H1 (cell line): ENCODE measurements around the gene CYSRT1. TPM values are rescaled to one million over a fixed set of nuclear protein-coding genes. Genes with fewer than 3 reads are reported as not detected.

Experiments
- CTCF ChIA-PET: fragments of 300-600 bp; sonication (Branson Sonifier 250); formaldehyde crosslinking; loops from one replicate; lab custom pipeline; 2021; ENCODE audit not compliant: partially characterized antibody; lab: Charles Lee
- POLR2A ChIA-PET: fragments of 300-600 bp; sonication (Branson Sonifier 250); formaldehyde crosslinking; loops from one replicate; lab custom pipeline; 2021; ENCODE audit warnings: inconsistent platforms; ENCODE audit not compliant: partially characterized antibody; lab: Charles Lee
- DNase-seq, 2 experiments: peaks; one replicate each; pipeline versions ENCODE4 v3.0.0 to v3.0.0-alpha.2; 2010 to 2022; ENCODE audit warnings: low spot score in 2 of 2, low read depth in 1 of 2, mixed read lengths in 1 of 2
- FAIRE-seq: peaks from 2 replicates; lab custom pipeline; 2011; peaks lifted over from hg19 to GRCh38; lab: Jason Lieb, UNC
- H2AFZ ChIP-seq: 2 replicates; pipeline ENCODE4 v1.8.1; 2012; ENCODE audit warnings: low read length, inconsistent platforms
- H2AK5ac ChIP-seq: 2 replicates; pipeline ENCODE4 v1.6.1; 2013; ENCODE audit warnings: low read depth, low read length
- H2BK120ac ChIP-seq: replicated peaks from 2 replicates; pipeline ENCODE3; 2013; ENCODE audit warnings: low read depth, low read length, inconsistent platforms
- H2BK12ac ChIP-seq: 2 replicates; pipeline ENCODE4 v1.6.1; 2013; ENCODE audit warnings: low read depth, low read length
- H2BK15ac ChIP-seq: 2 replicates; pipeline ENCODE4 v1.6.1; 2013; ENCODE audit warnings: low read length
- H2BK20ac ChIP-seq: 2 replicates; pipeline ENCODE4 v1.6.1; 2013; ENCODE audit warnings: low read length
- H2BK5ac ChIP-seq: 2 replicates; pipeline ENCODE4 v1.6.1; 2013; ENCODE audit warnings: low read depth, low read length
- H3K14ac ChIP-seq: 2 replicates; pipeline ENCODE4 v1.6.1; 2013; ENCODE audit warnings: inconsistent platforms; ENCODE audit not compliant: insufficient read length
- H3K18ac ChIP-seq: 2 replicates; pipeline ENCODE4 v1.6.1; 2013; ENCODE audit warnings: low read length; ENCODE audit errors: extremely low read depth
- H3K23ac ChIP-seq: 2 replicates; pipeline ENCODE4 v1.6.1; 2013; ENCODE audit warnings: inconsistent platforms; ENCODE audit not compliant: insufficient read length
- H3K23me2 ChIP-seq: 2 replicates; pipeline ENCODE4 v1.6.1; 2013; ENCODE audit warnings: low read depth, low read length
- H3K27ac ChIP-seq: 2 replicates; pipeline ENCODE4 v1.6.1; 2011; ENCODE audit warnings: low read depth, low read length, inconsistent platforms
- H3K27me3 ChIP-seq, 4 experiments: replicated peaks in 1 of 4; 1 replicate in 1 of 4; 2 replicates in 3 of 4; pipeline versions ENCODE4 v1.6.1 to v1.8.1; 2011 to 2013; ENCODE audit warnings: low read length in 3 of 4, mild to moderate bottlenecking in 3 of 4, inconsistent platforms in 2 of 4, mixed read lengths in 2 of 4, moderate library complexity in 1 of 4; ENCODE audit not compliant: control insufficient read depth in 3 of 4, insufficient read depth in 3 of 4; ENCODE audit errors: extremely low read depth in 1 of 4
- H3K36me3 ChIP-seq, 4 experiments: 2 replicates each; pipeline versions ENCODE4 v1.6.1 to v1.8.1; 2011 to 2013; ENCODE audit warnings: mild to moderate bottlenecking in 4 of 4, low read length in 3 of 4, moderate library complexity in 2 of 4, control low read depth in 1 of 4, inconsistent platforms in 1 of 4; ENCODE audit not compliant: insufficient read depth in 4 of 4, control insufficient read depth in 2 of 4
- H3K4ac ChIP-seq: replicated peaks from 2 replicates; pipeline ENCODE3; 2013; ENCODE audit warnings: low read length, low read depth, mixed read lengths, inconsistent platforms; ENCODE audit not compliant: insufficient read length
- H3K4me1 ChIP-seq, 4 experiments: replicated peaks in 1 of 4; 1 replicate in 1 of 4; 2 replicates in 3 of 4; pipeline versions ENCODE4 v1.6.1 to v1.8.1; 2011 to 2013; ENCODE audit warnings: low read length in 3 of 4, inconsistent platforms in 2 of 4, mixed read lengths in 1 of 4; ENCODE audit not compliant: insufficient read depth in 4 of 4, control insufficient read depth in 3 of 4
- H3K4me2 ChIP-seq, 2 experiments: 2 replicates each; pipeline versions ENCODE4 v1.6.1 to v1.8.1; 2011 to 2013; ENCODE audit warnings: low read depth in 2 of 2, low read length in 2 of 2, control low read depth in 1 of 2, inconsistent platforms in 1 of 2, mild to moderate bottlenecking in 1 of 2; ENCODE audit not compliant: insufficient read depth in 1 of 2
- H3K4me3 ChIP-seq, 4 experiments: fragments of 200-600, 300-600 bp in 1 of 4; sonication (generic), shearing (Covaris generic), sonication (Bioruptor Twin) in 1 of 4; 2 replicates each; pipeline versions ENCODE4 v1.5.1 to v1.8.1; 2011 to 2016; ENCODE audit warnings: low read length in 4 of 4, low read depth in 3 of 4, control low read depth in 2 of 4, inconsistent platforms in 2 of 4, mild to moderate bottlenecking in 2 of 4, mixed read lengths in 1 of 4, moderate library complexity in 1 of 4; ENCODE audit not compliant: insufficient read depth in 2 of 4; ENCODE audit errors: extremely low read depth in 1 of 4
- H3K56ac ChIP-seq: replicated peaks from 2 replicates; pipeline ENCODE3; 2013; ENCODE audit warnings: low read depth, mild to moderate bottlenecking, mixed read lengths, low read length, inconsistent platforms; ENCODE audit not compliant: insufficient read length
- H3K79me1 ChIP-seq: 2 replicates; pipeline ENCODE4 v1.6.1; 2013; ENCODE audit warnings: low read depth, low read length, control low read depth
- H3K79me2 ChIP-seq, 2 experiments: 2 replicates each; pipeline versions ENCODE4 v1.6.1 to v1.8.1; 2012 to 2013; ENCODE audit warnings: low read length in 2 of 2, mild to moderate bottlenecking in 2 of 2, inconsistent platforms in 1 of 2; ENCODE audit not compliant: insufficient read depth in 2 of 2, control insufficient read depth in 1 of 2
- H3K9ac ChIP-seq, 4 experiments: replicated peaks in 1 of 4; 1 replicate in 1 of 4; 2 replicates in 3 of 4; pipeline versions ENCODE4 v1.6.1 to v1.8.1; 2011 to 2013; ENCODE audit warnings: low read depth in 3 of 4, low read length in 3 of 4, control low read depth in 2 of 4, mild to moderate bottlenecking in 2 of 4, moderate library complexity in 2 of 4, inconsistent platforms in 1 of 4; ENCODE audit errors: extremely low read depth in 1 of 4
- H3K9me3 ChIP-seq, 2 experiments: 2 replicates each; pipeline versions ENCODE4 v1.6.1 to v1.8.1; 2012 to 2013; ENCODE audit warnings: mild to moderate bottlenecking in 2 of 2, moderate library complexity in 2 of 2, control low read depth in 1 of 2, inconsistent platforms in 1 of 2, low read depth in 1 of 2, low read length in 1 of 2, mixed read lengths in 1 of 2; ENCODE audit not compliant: insufficient read depth in 2 of 2
- H4K20me1 ChIP-seq, 2 experiments: replicated peaks in 1 of 2; 2 replicates each; pipeline versions ENCODE3 to v1.8.1; 2011 to 2013; ENCODE audit warnings: inconsistent platforms in 2 of 2, low read length in 2 of 2, mild to moderate bottlenecking in 1 of 2; ENCODE audit not compliant: insufficient read depth in 2 of 2, control insufficient read depth in 1 of 2
- H4K5ac ChIP-seq: 2 replicates; pipeline ENCODE4 v1.6.1; 2013; ENCODE audit warnings: low read length, low read depth, mixed read lengths, inconsistent platforms; ENCODE audit not compliant: insufficient read length
- H4K8ac ChIP-seq: 2 replicates; pipeline ENCODE4 v1.8.0; 2013; ENCODE audit warnings: mild to moderate bottlenecking, moderate library complexity, low read length, inconsistent platforms; ENCODE audit not compliant: insufficient read depth; ENCODE audit errors: extremely low read depth
- H4K91ac ChIP-seq: replicated peaks from 2 replicates; pipeline ENCODE3; 2013; ENCODE audit warnings: low read length, mixed read lengths, inconsistent platforms; ENCODE audit not compliant: insufficient read length
- E2F6 ChIP-seq: IDR thresholded peaks from 2 replicates; pipeline ENCODE4 v1.6.1; 2012; ENCODE audit warnings: inconsistent platforms
- MAFK ChIP-seq: IDR thresholded peaks from 2 replicates; pipeline ENCODE4 v1.6.1; 2012; ENCODE audit warnings: low read depth, mild to moderate bottlenecking, improper control_type of control experiment, low read length
- RBBP5 ChIP-seq: IDR thresholded peaks from 2 replicates; pipeline ENCODE4 v1.7.1; 2012; ENCODE audit warnings: low read depth, mild to moderate bottlenecking, inconsistent platforms, low read length, moderate library complexity, borderline replicate concordance
- RNF2 ChIP-seq: fragments of 200-900, 300-1000 bp; sonication (generic); IDR thresholded peaks from 2 replicates; pipeline ENCODE4 v1.7.1; 2016; ENCODE audit warnings: borderline replicate concordance, low read depth, mild to moderate bottlenecking, antibody characterized with exemption, low read length; ENCODE audit not compliant: poor library complexity, severe bottlenecking; ENCODE audit errors: missing control alignments
- SIX5 ChIP-seq: IDR thresholded peaks from 2 replicates; pipeline ENCODE4 v1.6.1; 2011; ENCODE audit warnings: mild to moderate bottlenecking, low read depth, low read length
- TAF1 ChIP-seq: IDR thresholded peaks from 2 replicates; pipeline ENCODE4 v1.6.1; 2011; ENCODE audit warnings: mild to moderate bottlenecking, low read depth, low read length
- TAF7 ChIP-seq: optimal IDR thresholded peaks from 2 replicates; pipeline ENCODE3; 2011; ENCODE audit warnings: low read depth, mild to moderate bottlenecking, inconsistent platforms, low read length, moderate library complexity, borderline replicate concordance
- TCF12 ChIP-seq: IDR thresholded peaks from 2 replicates; pipeline ENCODE4 v1.6.1; 2011; ENCODE audit warnings: low read depth, mild to moderate bottlenecking, low read length
- ZNF274 ChIP-seq: IDR thresholded peaks from 2 replicates; pipeline ENCODE4 v1.7.0; 2012; ENCODE audit warnings: low read length, borderline replicate concordance; ENCODE audit errors: extremely low read depth
- WGBS, 2 experiments: shearing (Covaris generic) in 1 of 2; methylation state at CpG; one replicate each; pipeline versions ENCODE4 v1.1.6 to v1.1.7; 2013 to 2015; ENCODE audit warnings: low lambda C conversion rate in 2 of 2, mixed read lengths in 2 of 2, inconsistent platforms in 1 of 2, low coverage in 1 of 2, missing lambda C conversion rate in 1 of 2; ENCODE audit not compliant: insufficient replicate concordance in 2 of 2, insufficient coverage in 1 of 2, insufficient read length in 1 of 2; ENCODE audit errors: extremely low coverage in 1 of 2, missing lambda C conversion rate in 1 of 2; 5-methylcytosine and 5-hydroxymethylcytosine counted together
- polyA plus RNA-seq, 7 experiments: library from polyadenylated mRNA; depleted of rRNA in 3 of 7; stranded (reverse) in 5 of 7; unstranded in 2 of 7; fragments of >200 nt in 5 of 7; fragments of 200-250 nt in 2 of 7; gene quantifications; 1 replicate in 5 of 7; 2 replicates in 1 of 7; 4 replicates in 1 of 7; pipeline versions ENCODE4 v1.2.1 to v1.2.3, GENCODE V29; 2011 to 2013; ENCODE audit warnings: missing spikeins in 2 of 7, mixed read lengths in 2 of 7
- total RNA-seq: library from RNA; stranded (reverse); fragmentation: NEBNext Ultra II Directional; extraction: Animal tissue kit (Norgen Biotek cat#: 25700); gene quantifications from 2 replicates; pipeline ENCODE4 v1.2.1, GENCODE V29; 2021

CYSRT1 gene
- total and polyA plus RNA-seq, 2 of the 8 experiments (the other 6 are each of a cell fraction or from before 2014, with no cell fraction given) = 1.0 to 6.5 TPM

GRCh38 chr9:137205126-137206069 lies 19.6 kb upstream of the CYSRT1 start, which contains the start of the genes NDOR1 and TMEM203:
TSS of gene NDOR1 (plus strand) at chr9:137205700. CDS start at chr9:137205778, 78 bp downstream.
TSS of gene TMEM203 (minus strand) at chr9:137205648. CDS start at chr9:137205414, 234 bp downstream.
- Histone ChIP-seq H2BK12ac (no peak within 1 kb of the TSS), H4K91ac (no peak within 1 kb of the TSS), H3K18ac (peak within 1 kb of the TSS; percentile 83), H3K23me2 (peaks cover 15% of the 10 kb centered on the region), H4K5ac (no peak within 1 kb of the TSS), H3K14ac (no peak within 1 kb of the TSS), H3K27me3 (no peaks in the 10 kb centered on the region), H3K9me3 (no peaks in the 10 kb centered on the region), H3K36me3 (peaks cover 0 to 4% (median 0%) of the 10 kb centered on the region in 4 experiments; a peak in 1 of 8 replicates), H3K4me1 (peaks cover 7 to 25% (median 14%) of the 10 kb centered on the region in 4 experiments), H2BK5ac (peak within 1 kb of the TSS; percentile 71), H3K56ac (peak within 1 kb of the TSS; percentile 38), H2AFZ (no peak within 1 kb of the TSS), H3K79me2 (peaks cover 0 to 46% of the 10 kb centered on the region in 2 experiments; a peak in 3 of 4 replicates), H3K27ac (peak within 1 kb of the TSS; percentile 60; the same call in 1 of the 2 replicates), H3K9ac (peak within 1 kb of the TSS; percentile 84 to 99 (median 89)), H3K4me3 (peak within 1 kb of the TSS; percentile 78 to 96 (median 89)), H3K79me1 (peaks cover 17% of the 10 kb centered on the region), H3K23ac (no peak within 1 kb of the TSS), H2BK15ac (no peak within 1 kb of the TSS; the same call in 1 of the 2 replicates), H3K4me2 (peak within 1 kb of the TSS; percentile 90 to 91), H4K20me1 (peaks cover 0 to 12% of the 10 kb centered on the region in 2 experiments), H4K8ac (peak within 1 kb of the TSS; percentile 97; the same call in 1 of the 2 replicates), H2AK5ac (no peak within 1 kb of the TSS), H3K4ac (peak within 1 kb of the TSS; percentile 94), H2BK20ac (no peak within 1 kb of the TSS), H2BK120ac (no peak within 1 kb of the TSS)
- no peak for FAIRE-seq
- WGBS, 2 experiments = 2% methylated on average over 89 of the region's 98 CpGs; no CpG with 5 or more reads in 1 of the 2 experiments
- peak in 1 of 2 experiments; percentile 99 for DNase-seq
- POLR2A ChIA-PET = interaction anchor here (0.9 to 69.9 kb wide), 9 partner anchors 13 to 404 kb away, joined by 3 to 1462 read pairs (median 8); partner anchors contain the start of genes ANAPC2, CYSRT1, NELFB and RNF208
- CTCF ChIA-PET = interaction anchor here (1.0 to 4.9 kb wide), 8 partner anchors 9 to 176 kb away, joined by 3 to 23 read pairs (median 4); partner anchors contain the start of genes ANAPC2 and SSNA1
- TF ChIP-seq ZNF274 = no peak
- TF ChIP-seq RBBP5 = peak; percentile 80; the same call in 1 of the 2 replicates
- TF ChIP-seq RNF2 = no peak
- peak; percentile 80 for TF ChIP-seq TAF7
- no peak for TF ChIP-seq MAFK
- TF ChIP-seq SIX5 = no peak
- TF ChIP-seq TAF1 = peak; percentile 94
- TF ChIP-seq TCF12 = no peak
- peak; percentile 47; the same call in 1 of the 2 replicates for TF ChIP-seq E2F6
